Adrenal gland (tissue), 5 donors: Measurements from ENCODE around the gene GBP1.

Experiments
- CTCF ChIP-seq, 6 experiments: fragments of 450-650 bp in 4 of 6; fragments of 200-600 bp in 2 of 6; sonication (generic) in 1 of 6; IDR thresholded peaks; 1 replicate in 5 of 6; 2 replicates in 1 of 6; pipeline versions ENCODE4 v1.5.1 to v1.8.0; 2016 to 2021; ENCODE audit warnings: antibody characterized with exemption in 6 of 6, mild to moderate bottlenecking in 2 of 6, moderate library complexity in 1 of 6
- POLR2A ChIP-seq, 2 donors: fragments of 450-650 bp; IDR thresholded peaks; one replicate each; pipeline ENCODE4 v1.6.1; 2017; ENCODE audit warnings: antibody characterized with exemption in 2 of 2, mild to moderate bottlenecking in 2 of 2, moderate library complexity in 1 of 2
- donor health status: DM: no; HTN: no; CAD: no.

- TF ChIP-seq CTCF (IDR thresholded peaks at IDR 0.05) (no peak), POLR2A (IDR thresholded peaks at IDR 0.05) (no peak)
Measured at GRCh38 chr1:89095737-89096136, 30.7 kb upstream of the GBP1 start.
